Upper lobe of right lung (tissue), 1 donor: ENCODE data around the gene HOXB3. TPM values are rescaled to one million over a fixed set of nuclear protein-coding genes. Genes with fewer than 3 reads are reported as not detected.

Experiments used
- ATAC-seq: fragments of 200-7000 bp; cut with Tn5 transposase; one replicate; pipeline ENCODE4 v1.9.1; 2020; ENCODE audit warnings: mild to moderate bottlenecking, moderate library complexity
- DNase-seq: peaks from one replicate; pipeline ENCODE4 v3.0.0-alpha.2; 2020
- H3K27ac ChIP-seq: fragments of 200-600 bp; one replicate; pipeline ENCODE4 v1.8.0; 2022
- H3K27me3 ChIP-seq: fragments of 200-600 bp; one replicate; pipeline ENCODE4 v1.8.0; 2022; ENCODE audit warnings: mild to moderate bottlenecking
- H3K36me3 ChIP-seq: fragments of 200-600 bp; one replicate; pipeline ENCODE4 v1.8.0; 2022
- H3K4me1 ChIP-seq: fragments of 200-600 bp; one replicate; pipeline ENCODE4 v1.8.0; 2022
- H3K4me3 ChIP-seq: fragments of 200-600 bp; one replicate; pipeline ENCODE4 v1.8.0; 2022; ENCODE audit warnings: mild to moderate bottlenecking
- H3K9me3 ChIP-seq: fragments of 200-600 bp; one replicate; pipeline ENCODE4 v1.8.0; 2022
- CTCF ChIP-seq: fragments of 200-600 bp; IDR thresholded peaks from one replicate; pipeline ENCODE4 v1.8.0; 2022; ENCODE audit warnings: antibody characterized with exemption
- intact Hi-C: fragments of 100-400 bp; cut with DNase I; formaldehyde crosslinking; loops from one replicate; pipeline ENCODE4 v1.11.0; 2022
- total RNA-seq: library from RNA; stranded (reverse); fragmentation: NEBNext Ultra II Directional; extraction: Animal tissue kit (Norgen Biotek cat#: 25700); gene quantifications from one replicate; pipeline ENCODE4 v1.2.1, GENCODE V29; 2021
- donor health status: DM: no; HTN: yes; CAD: no; lungs with severe emphysema.

Gene HOXB3
- total RNA-seq, 1 donor from 2014 or later: 13.3 TPM

- ATAC-seq (no peak), DNase-seq (peak; percentile 38)
- Histone ChIP-seq H3K9me3 (no peaks in the 10 kb centered on the region), H3K36me3 (no peaks in the 10 kb centered on the region), H3K27ac (peak overlapping the region; percentile 51), H3K4me1 (peaks cover 8% of the 10 kb centered on the region), H3K27me3 (peaks cover 27% of the 10 kb centered on the region), H3K4me3 (peak overlapping the region; percentile 33)
- TF ChIP-seq CTCF: no peak
- intact Hi-C loops: no loop called here
Observed at GRCh38 chr17:48559122-48559839, 30.8 kb downstream of the HOXB3 start.

- TF ChIP-seq CTCF: no peak
- Histone ChIP-seq H3K27me3 (peaks cover 28% of the 10 kb centered on the region), H3K4me1 (peaks cover 8% of the 10 kb centered on the region), H3K27ac (peak overlapping the region; percentile 51), H3K36me3 (no peaks in the 10 kb centered on the region), H3K4me3 (peak overlapping the region; percentile 33), H3K9me3 (no peaks in the 10 kb centered on the region)
- intact Hi-C loops: no loop called here
- DNase-seq (no peak), ATAC-seq (no peak)
Observed at GRCh38 chr17:48558831-48559121, 31.3 kb downstream of the HOXB3 start.

- Histone ChIP-seq H3K4me1 (peaks cover 8% of the 10 kb centered on the region), H3K27ac (peak overlapping the region; percentile 51), H3K36me3 (no peaks in the 10 kb centered on the region), H3K9me3 (no peaks in the 10 kb centered on the region), H3K27me3 (peaks cover 34% of the 10 kb centered on the region), H3K4me3 (peak overlapping the region; percentile 33)
- intact Hi-C loops: no loop called here
- TF ChIP-seq CTCF: no peak
- DNase-seq (peak; percentile 33), ATAC-seq (no peak)
Observed at GRCh38 chr17:48558057-48558830, 31.8 kb downstream of the HOXB3 start.

- TF ChIP-seq CTCF: no peak
- Histone ChIP-seq H3K9me3 (no peaks in the 10 kb centered on the region), H3K27ac (peak overlapping the region; percentile 18), H3K27me3 (peaks cover 25% of the 10 kb centered on the region), H3K4me1 (peaks cover 8% of the 10 kb centered on the region), H3K36me3 (no peaks in the 10 kb centered on the region), H3K4me3 (peak overlapping the region; percentile 46)
- no peak for ATAC-seq
- DNase-seq: no peak
- intact Hi-C loops: no loop called here
Observed at GRCh38 chr17:48556576-48557401, 33.3 kb downstream of the HOXB3 start.

GRCh38 chr17:48556229-48556575 lies 33.8 kb downstream of the HOXB3 start:
- ATAC-seq (no peak), DNase-seq (peak; percentile 41)
- no peak for TF ChIP-seq CTCF
- intact Hi-C loops: no loop called here
- H3K36me3 ChIP-seq: no peaks in the 10 kb centered on the region
- H3K27me3 ChIP-seq: peaks cover 25% of the 10 kb centered on the region
- H3K27ac ChIP-seq: peak overlapping the region; percentile 65
- H3K4me1 ChIP-seq: peaks cover 8% of the 10 kb centered on the region
- H3K9me3 ChIP-seq: no peaks in the 10 kb centered on the region
- H3K4me3 ChIP-seq: peak overlapping the region; percentile 46
